Transverse colon (tissue), 4 donors: ENCODE data around the gene CDK12.

Experiments
- CTCF ChIP-seq, 5 experiments: fragments of 200-600 bp in 3 of 5; fragments of 450-650 bp in 2 of 5; sonication (generic) in 3 of 5; IDR thresholded peaks; 1 replicate in 2 of 5; 2 replicates in 3 of 5; pipeline ENCODE4 v1.5.1; 2016 to 2017; ENCODE audit warnings: antibody characterized with exemption in 5 of 5, inconsistent platforms in 3 of 5, mild to moderate bottlenecking in 2 of 5, moderate library complexity in 1 of 5
- POLR2A ChIP-seq: fragments of 450-650 bp; IDR thresholded peaks from one replicate; pipeline ENCODE4 v1.6.1; 2016; ENCODE audit warnings: antibody characterized with exemption, mild to moderate bottlenecking, moderate library complexity
- POLR2AphosphoS5 ChIP-seq, 3 donors: sonication (generic); formaldehyde crosslinking; IDR thresholded peaks; one replicate each; pipeline ENCODE4 v1.6.1; 2016; ENCODE audit warnings: antibody characterized with exemption in 3 of 3

- TF ChIP-seq CTCF (IDR thresholded peaks at IDR 0.05): no peak
- TF ChIP-seq POLR2AphosphoS5 (IDR thresholded peaks at IDR 0.05): no peak
- TF ChIP-seq POLR2A: no peak
Observed at GRCh38 chr17:39485555-39485954, 24.3 kb downstream of the CDK12 start.
